HG03103 (cell line): ENCODE data around the gene MBLAC1.

Experiments used
- ATAC-seq: cut with Tn5 transposase; IDR thresholded peaks from one replicate; pipeline ENCODE4 v1.9.1; 2021; ENCODE audit warnings: low read depth; ENCODE audit not compliant: unreplicated experiment

Gene MBLAC1

GRCh38 chr7:100126931-100127865 is at the start of gene MBLAC1:
Gene MBLAC1, plus strand, starts transcription at chr7:100126967. Its CDS starts 429 bp downstream, at chr7:100127396.
- peak; percentile 61 for ATAC-seq

GRCh38 chr7:100077205-100077604 is 49.6 kb upstream of the MBLAC1 start:
- ATAC-seq: no peak

- ATAC-seq: no peak
These were observed 47.7 kb upstream of the MBLAC1 start for GRCh38 chr7:100079024-100079560.

GRCh38 chr7:100080907-100081534 is 45.7 kb upstream of the MBLAC1 start:
- ATAC-seq: peak; percentile 19

GRCh38 chr7:100081535-100082102 is 45.1 kb upstream of the MBLAC1 start, which contains the start of gene ZNF3:
Gene ZNF3, minus strand, starts transcription at chr7:100081723. Its CDS starts 4,366 bp downstream, at chr7:100077357.
- peak; percentile 76 for ATAC-seq

- ATAC-seq: no peak
These were observed 43.8 kb upstream of the MBLAC1 start for GRCh38 chr7:100082978-100083377.

- ATAC-seq: no peak
These were observed 41.3 kb upstream of the MBLAC1 start for GRCh38 chr7:100085515-100085914.

GRCh38 chr7:100087055-100087750 is 39.6 kb upstream of the MBLAC1 start:
- ATAC-seq: no peak

- no peak for ATAC-seq
These were observed 38.6 kb upstream of the MBLAC1 start for GRCh38 chr7:100088095-100088620.

GRCh38 chr7:100088621-100089457 is 37.9 kb upstream of the MBLAC1 start, which contains the start of gene COPS6:
Gene COPS6, plus strand, starts transcription at chr7:100088969. Its CDS starts 22 bp downstream, at chr7:100088991.
- ATAC-seq: peak; percentile 50

GRCh38 chr7:100089458-100090196 is 37.1 kb upstream of the MBLAC1 start:
- ATAC-seq: no peak

- ATAC-seq: no peak
These were observed 36.0 kb upstream of the MBLAC1 start for GRCh38 chr7:100090527-100091410.

- ATAC-seq: no peak
These were observed 35.2 kb upstream of the MBLAC1 start for GRCh38 chr7:100091411-100092181.

GRCh38 chr7:100093054-100093453 is 33.7 kb upstream of the MBLAC1 start:
- ATAC-seq: no peak

- ATAC-seq: no peak
These were observed 33.3 kb upstream of the MBLAC1 start for GRCh38 chr7:100093498-100093897.

GRCh38 chr7:100093925-100094486 is 32.8 kb upstream of the MBLAC1 start:
- ATAC-seq: no peak
